ENCODE measurements around the gene UNC5A.

- TF ChIP-seq POLR2AphosphoS5 (IDR thresholded peaks at IDR 0.05; ENCODE audit: insufficient read depth in 1 of 2, low read depth in 1 of 2) (no peak), CTCF (IDR thresholded peaks at IDR 0.05) (no peak), POLR2A (IDR thresholded peaks at IDR 0.05) (no peak)
These were observed 77.9 kb downstream of the UNC5A start for GRCh38 chr5:176888016-176888864.
